NCI-H526 treated with DMSO at 0.1 percent for 48 hours (cell line): Measurements from ENCODE around the gene HSFX2.
"Not testable (repeated sequence)": the region's sequence is repeated elsewhere in the genome, so short reads cannot be mapped to it uniquely, and the experiment has no call there.

Source experiments
- DNase-seq: peaks from one replicate; lab custom pipeline; 2025; lab: John Stamatoyannopoulos, UW

The HSFX2 gene, protein sequence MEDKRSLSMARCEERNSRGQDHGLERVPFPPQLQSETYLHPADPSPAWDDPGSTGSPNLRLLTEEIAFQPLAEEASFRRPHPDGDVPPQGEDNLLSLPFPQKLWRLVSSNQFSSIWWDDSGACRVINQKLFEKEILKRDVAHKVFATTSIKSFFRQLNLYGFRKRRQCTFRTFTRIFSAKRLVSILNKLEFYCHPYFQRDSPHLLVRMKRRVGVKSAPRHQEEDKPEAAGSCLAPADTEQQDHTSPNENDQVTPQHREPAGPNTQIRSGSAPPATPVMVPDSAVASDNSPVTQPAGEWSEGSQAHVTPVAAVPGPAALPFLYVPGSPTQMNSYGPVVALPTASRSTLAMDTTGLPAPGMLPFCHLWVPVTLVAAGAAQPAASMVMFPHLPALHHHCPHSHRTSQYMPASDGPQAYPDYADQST

DNA sequence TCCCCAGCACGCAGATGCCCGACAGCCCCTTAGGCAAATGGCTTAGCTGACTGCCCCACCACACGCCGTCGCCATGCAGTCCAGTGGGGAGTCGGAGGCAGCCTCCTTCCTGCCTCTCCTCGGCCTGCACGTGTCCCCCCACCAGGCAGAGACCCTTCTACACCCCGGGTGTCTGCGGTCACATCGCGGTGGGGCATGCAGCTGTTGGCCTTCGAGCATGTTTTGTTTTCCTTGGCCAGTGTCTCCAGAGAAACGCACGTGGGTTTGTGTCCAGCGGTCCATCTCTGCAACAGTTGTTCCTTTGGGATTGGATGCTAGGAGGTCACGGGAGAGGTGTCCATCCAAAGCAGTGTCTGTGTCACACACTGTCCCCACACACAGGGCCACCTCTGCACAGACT lies at the start of gene HSFX2:
Gene HSFX2 (minus strand): TSS at position 101 of the 400 bp plus-strand sequence. CDS start 614 bp downstream, outside the sequence.
- not testable (repeated sequence) for DNase-seq

DNA sequence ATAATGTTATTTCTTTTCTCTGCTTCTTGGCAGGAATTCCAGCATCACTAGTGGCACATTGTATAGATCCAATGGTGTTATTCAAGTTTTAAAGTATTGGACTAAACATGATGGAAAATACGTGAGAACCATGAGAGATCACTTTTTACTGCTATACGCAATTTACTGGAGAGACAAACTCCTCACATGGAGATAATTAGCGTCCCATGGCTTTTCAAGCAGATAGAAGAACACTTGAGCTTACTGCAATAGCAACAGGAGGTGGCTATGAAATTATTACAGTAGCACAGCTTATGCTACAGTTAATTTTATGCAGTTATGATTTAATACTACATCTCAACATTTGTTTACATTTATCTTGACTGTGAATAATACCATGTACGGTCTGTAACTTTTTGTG lies 48.4 kb upstream of the HSFX2 start:
- DNase-seq = no peak

DNA sequence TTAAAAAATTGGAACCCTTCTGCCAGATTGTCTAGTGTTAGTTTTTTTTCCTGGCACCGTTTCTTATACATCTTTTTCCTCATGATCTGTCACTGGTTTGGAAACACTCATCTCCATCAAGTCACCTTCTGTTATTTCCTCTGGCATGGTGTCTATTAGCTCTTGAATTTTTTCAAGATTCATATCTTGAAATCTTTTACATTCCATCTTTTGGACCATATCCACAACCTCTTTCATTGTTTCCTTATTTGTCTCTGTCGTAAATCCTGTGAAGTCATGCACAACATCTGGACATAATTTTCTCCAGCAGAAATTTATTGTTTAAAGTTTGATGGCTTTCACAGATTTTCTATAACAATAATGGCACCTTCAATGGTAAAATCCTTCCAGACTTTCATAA lies 46.7 kb upstream of the HSFX2 start:
- DNase-seq = no peak

DNA sequence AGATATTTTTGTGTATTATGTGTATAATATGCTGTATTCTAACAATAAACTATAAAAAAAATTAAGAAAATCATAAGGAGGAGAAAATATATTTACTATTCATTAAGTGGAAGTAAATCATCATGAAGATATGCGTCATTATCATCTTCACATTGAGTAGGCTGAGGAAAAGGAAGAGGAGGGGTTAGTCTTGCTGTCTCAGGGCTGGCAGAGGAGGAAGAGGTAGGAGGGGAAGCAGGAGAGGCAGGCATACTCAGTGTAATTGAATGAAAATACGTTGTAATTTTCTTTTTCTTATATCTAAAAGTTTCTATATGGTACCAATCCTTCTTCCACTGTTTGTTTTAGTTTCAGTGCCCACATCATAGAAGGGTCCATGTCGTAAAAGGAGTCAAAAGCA lies 46.3 kb upstream of the HSFX2 start:
- DNase-seq = no peak

DNA sequence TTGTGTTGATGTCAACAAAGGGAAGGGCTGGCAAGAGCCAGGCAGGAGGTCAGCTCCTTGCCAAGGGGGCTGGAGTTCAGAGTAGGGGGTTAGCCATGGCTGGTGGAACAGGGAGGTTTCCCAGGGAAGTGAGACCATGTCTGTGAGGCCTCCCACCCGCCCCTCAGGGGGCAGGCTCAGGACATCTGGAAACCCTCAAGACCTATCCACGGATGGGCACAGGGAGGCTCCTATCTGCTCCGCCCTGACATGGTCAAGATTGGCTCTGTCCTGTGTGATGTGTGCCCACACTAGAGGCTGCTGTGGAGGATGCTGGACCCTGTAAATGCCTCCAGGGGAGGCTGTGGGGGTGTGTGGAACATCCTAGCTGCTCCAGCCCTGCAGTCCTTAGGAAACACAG lies 44.5 kb upstream of the HSFX2 start:
- no peak for DNase-seq

DNA sequence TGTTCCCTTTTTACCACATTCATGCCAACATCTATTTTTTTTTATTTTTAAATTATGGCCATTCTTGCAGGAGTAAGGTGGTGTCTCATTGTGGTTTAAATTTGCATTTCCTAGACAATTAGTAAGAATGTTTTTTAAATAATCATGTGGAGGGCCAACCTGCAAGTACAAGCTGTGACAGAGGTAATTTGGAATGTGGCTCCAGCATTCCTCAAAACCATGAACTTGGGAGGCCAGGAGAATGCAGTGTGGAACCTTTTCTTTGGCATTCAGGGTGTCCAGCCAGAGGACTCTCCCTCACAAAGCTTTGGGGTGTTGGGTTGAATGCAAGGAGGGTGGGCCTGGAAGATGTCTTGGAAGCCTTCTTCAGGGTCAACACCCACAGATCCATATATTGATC lies 43.7 kb upstream of the HSFX2 start:
- DNase-seq = no peak

DNA sequence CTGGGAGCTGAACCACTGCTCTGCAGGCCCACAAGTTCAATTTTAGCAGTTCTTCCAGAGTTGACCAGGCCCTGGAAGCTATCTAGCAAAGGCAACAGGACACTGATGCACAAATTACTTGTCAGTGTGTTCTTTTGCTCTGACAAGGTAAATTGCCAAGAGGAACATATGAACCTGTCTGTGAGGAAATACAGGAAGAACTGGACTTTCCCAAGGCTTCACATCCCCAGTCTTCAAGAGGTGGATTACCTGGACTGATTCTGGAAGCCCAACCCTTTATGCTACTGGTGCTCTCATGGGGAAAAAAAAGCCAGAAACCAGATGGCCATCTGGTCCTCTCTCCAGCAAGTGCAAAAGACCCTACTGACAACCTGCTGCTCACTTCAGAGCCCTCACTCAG lies 38.4 kb upstream of the HSFX2 start:
- DNase-seq = no peak

DNA sequence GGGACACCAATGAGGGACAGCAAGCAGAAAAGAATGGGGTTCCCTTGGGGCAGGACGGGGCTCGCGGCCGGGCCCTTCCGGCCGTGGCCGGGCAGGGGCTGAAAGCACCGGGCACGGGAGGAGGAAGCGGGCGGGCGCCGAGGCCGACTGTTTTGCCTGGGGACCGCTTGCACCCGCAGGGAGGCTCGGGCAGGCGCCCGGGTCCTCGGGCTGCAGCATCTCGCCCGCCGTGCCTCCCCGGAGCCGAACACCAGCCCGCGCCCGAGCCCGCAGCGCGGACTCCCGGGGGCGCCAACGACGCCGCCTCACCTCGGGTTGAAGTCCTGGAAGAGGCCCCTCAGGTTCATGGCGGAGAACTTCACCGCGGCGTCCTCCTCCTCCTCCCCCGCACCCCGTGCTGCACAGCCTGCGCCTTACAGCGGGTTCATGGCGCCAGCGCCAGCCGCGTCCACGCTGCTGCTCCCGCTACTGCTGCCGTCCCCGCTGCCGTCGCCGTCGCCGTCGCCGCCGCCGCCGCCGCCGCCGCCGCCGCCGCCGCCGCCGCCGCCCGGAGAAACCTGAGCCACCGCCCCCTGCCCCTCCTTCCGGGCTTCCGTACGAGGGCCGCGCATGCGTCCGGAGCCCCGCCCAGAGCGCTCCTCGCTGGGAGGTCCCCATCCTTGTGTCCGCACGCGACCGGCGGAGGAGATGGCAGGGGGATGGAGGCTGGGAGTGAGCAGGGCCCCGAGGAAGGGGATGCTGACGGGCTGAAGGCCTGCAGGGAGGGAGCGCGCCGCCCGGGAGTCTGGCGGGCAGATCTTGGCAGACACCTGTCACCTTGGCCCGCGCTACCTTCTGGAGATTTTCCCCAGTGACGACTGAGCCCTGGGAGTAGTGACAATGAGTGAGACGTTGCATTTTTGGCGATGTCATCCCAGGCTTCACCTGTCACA lies 36.4 kb upstream of the HSFX2 start, which contains the start of gene TMEM185A:
Gene TMEM185A (minus strand): TSS at position 559 of the 932 bp plus-strand sequence. CDS start 212 bp downstream, at position 347.
- peak; percentile 36 for DNase-seq

DNA sequence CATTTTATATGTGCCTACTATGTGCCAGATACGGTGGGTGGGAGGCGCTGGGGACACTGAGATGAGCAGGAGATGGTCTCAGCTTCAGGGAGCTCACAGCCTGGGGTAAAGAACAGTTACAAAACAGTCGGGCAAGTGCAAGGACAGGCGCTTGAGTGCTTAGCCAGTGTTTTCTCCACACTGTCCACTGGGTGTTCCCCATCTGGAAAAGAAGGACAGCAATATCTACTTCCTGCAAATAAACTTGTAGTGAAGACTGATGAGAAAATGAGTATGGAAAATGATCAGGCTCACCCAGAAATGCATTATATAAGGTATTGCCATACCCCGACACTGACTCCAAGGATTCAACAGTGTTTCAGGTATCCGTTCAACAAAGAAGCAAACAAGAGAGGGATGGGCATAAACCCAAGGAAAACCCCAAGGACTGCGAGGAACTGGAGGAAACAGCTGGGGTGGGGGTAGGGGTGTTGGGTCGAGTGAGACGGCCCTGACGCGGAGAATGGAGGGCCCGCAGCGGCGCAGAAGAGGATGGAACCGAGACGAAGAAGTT lies 35.6 kb upstream of the HSFX2 start:
- DNase-seq = no peak

DNA sequence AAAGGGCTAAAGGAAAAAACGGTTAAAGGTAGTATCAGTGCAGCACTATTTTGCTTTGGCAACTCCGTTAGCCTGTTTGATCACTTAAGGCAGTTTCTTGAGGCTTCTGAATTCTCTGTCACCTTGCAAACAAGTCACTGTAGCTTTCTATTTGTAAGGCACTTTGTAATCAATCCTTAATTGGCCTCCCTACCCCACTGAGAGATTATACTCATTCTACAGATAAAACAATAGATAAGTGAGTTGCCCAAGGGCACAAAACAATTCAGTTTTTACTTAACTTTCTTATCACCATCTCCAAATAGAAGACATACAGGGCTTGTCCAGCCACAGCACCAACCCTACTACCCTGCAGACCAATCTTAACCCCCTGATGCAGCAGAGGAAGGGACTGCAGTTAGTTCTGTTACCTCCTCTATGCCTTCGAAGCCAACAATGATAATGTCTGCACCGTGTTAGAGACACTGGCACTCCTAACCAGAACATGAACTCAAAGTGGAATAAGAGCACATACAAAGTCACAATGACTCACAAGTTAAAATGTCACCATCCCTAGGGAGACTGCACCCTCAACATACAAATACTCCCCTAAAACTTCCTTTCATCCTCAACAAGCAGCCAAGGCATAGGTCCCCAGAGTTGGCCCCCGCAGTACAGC lies 34.7 kb upstream of the HSFX2 start:
- DNase-seq = no peak

DNA sequence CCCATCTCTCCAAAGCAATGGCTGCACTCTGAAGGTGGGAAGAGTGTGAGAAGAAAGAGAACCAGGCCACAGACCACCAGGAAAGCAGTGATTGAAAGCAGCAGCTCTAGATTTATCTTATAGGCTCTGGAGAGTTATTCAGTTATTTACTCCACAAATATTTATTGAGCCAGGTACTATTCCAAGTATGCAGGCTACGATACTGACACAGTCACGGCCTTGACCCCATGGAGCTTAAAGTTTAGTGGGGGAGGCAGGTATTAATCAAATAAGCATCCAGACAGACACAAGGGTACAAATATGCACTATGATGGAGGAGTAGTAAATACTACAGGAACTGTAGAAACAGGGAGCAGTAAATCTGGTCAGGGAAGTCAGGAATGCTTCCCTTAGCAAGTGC lies 33.7 kb upstream of the HSFX2 start:
- DNase-seq = no peak

DNA sequence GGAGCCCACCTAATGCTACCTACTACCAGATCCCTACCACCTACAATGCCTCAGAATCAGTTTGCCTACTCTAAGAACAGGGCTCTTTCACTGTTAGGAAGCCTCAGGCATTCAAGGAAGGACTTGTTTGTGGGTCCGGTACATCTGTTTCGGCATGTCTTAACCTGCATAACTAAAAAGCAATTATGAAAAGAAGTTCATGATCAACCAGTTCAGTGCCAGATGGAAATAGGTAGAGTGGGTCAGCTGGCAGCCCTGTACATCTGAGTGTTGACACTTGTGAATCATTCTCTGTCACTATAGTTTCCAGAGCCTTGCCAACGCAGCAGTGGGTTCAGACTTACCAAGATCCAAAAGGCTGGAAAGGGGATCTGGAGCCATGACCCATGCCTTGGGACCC lies 33.2 kb upstream of the HSFX2 start:
- peak; percentile 5 for DNase-seq

DNA sequence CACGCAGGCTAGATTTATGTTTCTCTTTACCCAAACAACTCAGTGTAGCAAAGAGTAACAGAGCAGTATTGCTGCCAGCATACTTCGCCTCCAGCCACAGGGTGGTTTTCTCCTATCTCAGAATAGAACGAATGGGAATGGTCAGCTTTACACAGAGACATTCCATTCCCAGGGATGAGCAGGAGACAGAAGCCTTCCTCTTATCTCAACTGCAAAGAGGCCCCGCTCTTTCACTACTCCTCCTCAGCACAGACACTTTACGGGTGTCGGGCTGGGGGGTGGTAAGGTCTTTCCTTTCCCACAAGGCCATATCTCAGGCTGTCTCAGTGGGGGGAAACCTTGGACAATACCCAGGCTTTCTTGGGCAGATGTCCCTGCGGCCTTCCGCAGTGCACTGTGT lies 31.7 kb upstream of the HSFX2 start:
- not testable (repeated sequence) for DNase-seq

DNA sequence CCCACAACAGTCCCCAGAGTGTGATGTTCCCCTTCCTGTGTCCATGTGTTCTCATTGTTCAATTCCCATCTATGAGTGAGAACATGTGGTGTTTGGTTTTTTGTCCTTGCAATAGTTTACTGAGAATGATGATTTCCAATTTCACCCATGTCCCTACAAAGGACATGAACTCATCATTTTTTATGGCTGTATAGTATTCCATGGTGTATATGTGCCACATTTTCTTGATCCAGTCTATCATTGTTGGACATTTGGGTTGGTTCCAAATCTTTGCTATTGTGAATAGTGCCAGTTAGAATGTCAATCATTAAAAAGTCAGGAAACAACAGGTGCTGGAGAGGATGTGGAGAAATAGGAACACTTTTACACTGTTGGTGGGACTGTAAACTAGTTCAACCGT lies 24.5 kb upstream of the HSFX2 start:
- DNase-seq = not testable (repeated sequence)

DNA sequence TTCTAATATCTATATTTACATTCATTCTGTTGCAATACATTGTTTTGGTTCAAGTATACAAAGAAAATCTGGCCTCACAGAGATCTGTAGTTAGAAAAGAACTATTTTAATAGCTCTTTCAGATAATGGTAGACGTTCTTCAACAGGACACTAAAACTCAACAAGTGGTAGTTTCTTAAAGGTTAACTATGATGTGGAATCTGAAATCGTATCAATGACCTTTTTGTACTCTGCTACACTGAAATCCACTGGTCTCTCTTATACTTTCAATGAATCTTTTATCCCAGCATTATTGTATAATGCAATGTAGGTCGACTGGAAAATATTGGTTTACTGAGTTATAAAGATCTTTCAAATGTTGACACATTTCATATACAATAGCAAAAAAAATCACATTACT lies 23.8 kb upstream of the HSFX2 start:
- DNase-seq = no peak

DNA sequence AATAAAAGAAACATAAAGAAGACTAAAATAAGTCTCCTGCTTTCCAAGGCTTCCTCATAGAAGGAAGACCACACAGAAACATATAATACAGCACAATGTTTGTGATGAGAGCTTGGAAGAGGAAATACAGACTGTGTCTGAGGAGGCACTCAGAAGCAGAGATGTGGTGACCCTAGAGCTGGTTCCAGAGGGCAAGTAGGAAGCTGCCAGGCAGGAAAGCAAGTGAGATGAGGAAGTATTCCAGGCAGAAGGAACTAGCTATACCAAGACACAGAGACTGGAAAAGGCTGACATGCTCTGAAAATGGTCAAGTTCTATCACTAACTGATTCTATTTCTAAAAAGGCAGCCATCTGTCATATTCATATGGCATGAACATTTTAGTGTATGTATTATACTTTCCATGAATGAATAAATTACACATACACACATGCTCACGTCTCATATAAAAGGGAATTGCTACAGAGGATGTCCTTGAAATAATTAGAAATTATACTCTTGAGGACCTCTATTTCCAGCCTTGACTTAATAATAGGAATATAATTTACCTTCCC lies 16.6 kb upstream of the HSFX2 start:
- DNase-seq = no peak

DNA sequence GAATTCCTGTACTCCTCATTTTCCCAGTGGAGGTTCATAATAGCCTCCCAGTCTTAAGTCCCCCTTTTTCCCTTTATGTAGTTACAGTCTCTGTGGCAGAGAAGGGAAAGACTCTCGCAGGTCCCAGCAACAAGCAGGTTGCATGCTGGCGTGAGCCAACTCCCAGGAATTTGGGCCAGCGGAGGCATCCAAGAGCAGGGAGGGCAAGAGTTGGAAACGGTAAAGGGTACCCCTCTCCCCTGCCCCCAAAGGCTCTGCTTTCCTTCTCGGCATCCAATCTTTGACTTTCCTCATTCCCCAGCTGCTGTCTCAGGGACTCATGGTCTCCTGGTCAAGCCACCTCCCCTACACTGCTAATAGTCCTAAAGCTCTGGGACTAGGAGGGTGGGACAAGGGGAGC lies 15.4 kb upstream of the HSFX2 start:
- DNase-seq = no peak

DNA sequence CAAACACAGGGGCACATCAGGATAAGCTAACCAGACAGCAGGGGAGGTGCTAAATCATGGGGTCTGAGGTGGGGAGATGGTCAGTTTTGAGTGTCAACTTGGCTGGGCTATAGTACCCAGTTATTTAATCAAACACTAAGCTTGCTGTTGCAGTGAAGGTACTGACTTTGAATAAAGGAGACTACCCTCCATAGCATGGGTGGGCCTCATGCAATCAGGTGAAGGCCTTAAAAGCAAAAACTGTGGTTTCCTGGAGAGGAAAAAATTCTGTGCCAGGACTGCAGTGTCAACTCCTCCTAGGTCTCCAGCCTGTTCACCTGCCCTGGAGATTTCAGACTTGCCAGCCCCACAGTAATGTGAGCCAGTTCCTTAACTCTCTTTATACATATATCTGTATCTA lies 12.6 kb upstream of the HSFX2 start:
- no peak for DNase-seq

DNA sequence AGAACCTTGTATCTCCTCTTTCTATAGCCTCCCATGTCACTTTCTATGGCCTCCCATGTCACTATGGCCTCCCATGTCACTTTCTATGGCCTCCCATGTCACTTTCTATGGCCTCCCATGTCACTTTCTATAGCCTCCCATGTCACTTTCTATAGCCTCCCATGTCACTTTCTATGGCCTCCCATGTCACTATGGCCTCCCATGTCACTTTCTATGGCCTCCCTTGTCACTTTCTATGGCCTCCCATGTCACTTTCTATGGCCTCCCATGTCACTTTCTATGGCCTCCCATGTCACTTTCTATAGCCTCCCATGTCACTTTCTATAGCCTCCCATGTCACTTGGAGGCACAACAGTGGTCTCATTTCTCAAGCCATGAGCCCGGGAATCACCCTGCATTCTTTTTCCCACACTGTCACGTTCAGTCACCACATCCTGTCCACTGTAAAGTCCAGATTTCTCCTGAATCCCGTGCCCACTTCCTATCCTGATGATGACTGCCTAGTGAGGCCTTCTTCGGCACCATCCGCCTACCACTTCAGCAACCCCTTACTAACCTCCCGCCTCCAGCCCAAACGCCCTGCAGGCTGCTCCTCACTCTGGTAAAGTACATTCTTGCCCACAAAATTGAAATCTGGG lies 10.3 kb upstream of the HSFX2 start:
- DNase-seq = not testable (repeated sequence)

DNA sequence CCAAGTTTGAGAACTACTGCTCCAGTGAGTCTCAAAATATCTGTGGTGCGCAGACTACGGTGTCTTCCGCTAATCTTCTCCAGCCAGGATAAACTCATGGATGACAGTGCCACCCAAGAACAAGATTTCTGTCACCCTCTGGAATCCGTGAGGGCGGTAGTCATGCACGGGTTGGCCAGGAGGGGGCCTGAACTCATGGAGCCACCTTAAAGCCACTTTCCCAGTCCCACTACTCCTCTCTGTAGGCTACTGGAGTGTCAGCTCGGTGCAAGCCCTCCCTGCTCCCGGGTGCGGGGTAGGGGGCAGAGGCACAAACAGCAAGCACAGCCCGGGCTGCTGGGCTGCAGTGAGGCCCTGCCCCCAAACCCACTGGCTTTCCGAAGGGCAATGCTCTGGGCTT lies 3.5 kb upstream of the HSFX2 start:
- DNase-seq = not testable (repeated sequence)

DNA sequence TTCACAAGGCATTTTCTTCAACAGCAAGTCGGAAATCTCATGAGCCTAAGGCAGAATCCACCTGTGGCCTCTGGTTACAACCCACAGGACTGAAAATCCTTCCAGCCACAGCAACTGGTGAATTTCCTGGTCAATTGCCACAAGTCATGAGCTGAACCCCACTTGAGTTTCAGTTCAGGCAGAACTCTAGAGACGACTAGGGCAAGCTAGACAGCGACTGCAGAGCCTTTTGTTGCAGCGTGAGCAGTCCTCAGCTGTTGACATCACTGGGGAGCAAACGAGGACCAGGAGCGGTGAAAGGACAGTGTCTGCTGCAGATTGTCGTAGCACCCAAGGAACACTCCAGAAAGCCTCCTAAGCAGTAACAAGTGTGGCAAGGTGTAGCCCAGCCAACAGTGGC lies 829 bp upstream of the HSFX2 start:
- not testable (repeated sequence) for DNase-seq
